ENCODE measurements around the gene FAM240A.

The FAM240A gene

GRCh38 chr3:46599590-46599989, 12.7 kb upstream of the FAM240A start:
- no peak for TF ChIP-seq JUND (IDR thresholded peaks at IDR 0.05; ENCODE audit: low read depth)
- in situ Hi-C loops (cut with HindIII; ENCODE audit: low pct_unique_long_range_greater_than_20kb, low sequenced_read_pairs): no loop called here
- DNase-seq (ENCODE audit: low read depth in 1 of 2, low spot score in 1 of 2): no peak

GRCh38 chr3:46603446-46604046, 8.8 kb upstream of the FAM240A start:
- in situ Hi-C loops (cut with HindIII; ENCODE audit: low pct_unique_long_range_greater_than_20kb, low sequenced_read_pairs): no loop called here
- DNase-seq (ENCODE audit: low read depth in 1 of 2, low spot score in 1 of 2): no peak
- no peak for TF ChIP-seq JUND (IDR thresholded peaks at IDR 0.05; ENCODE audit: low read depth)

GRCh38 chr3:46604127-46604526, 8.2 kb upstream of the FAM240A start:
- in situ Hi-C loops (cut with HindIII; ENCODE audit: low pct_unique_long_range_greater_than_20kb, low sequenced_read_pairs): no loop called here
- TF ChIP-seq JUND (IDR thresholded peaks at IDR 0.05; ENCODE audit: low read depth): no peak
- no peak for DNase-seq (ENCODE audit: low read depth in 1 of 2, low spot score in 1 of 2)

- TF ChIP-seq JUND (IDR thresholded peaks at IDR 0.05; ENCODE audit: low read depth): no peak
- peak in 1 of 2 experiments; percentile 18 for DNase-seq (ENCODE audit: low read depth in 1 of 2, low spot score in 1 of 2)
- in situ Hi-C loops (cut with HindIII; ENCODE audit: low pct_unique_long_range_greater_than_20kb, low sequenced_read_pairs): no loop called here
These were observed 4.7 kb upstream of the FAM240A start for GRCh38 chr3:46607603-46608028.

- no peak for DNase-seq (ENCODE audit: low read depth in 1 of 2, low spot score in 1 of 2)
- no peak for TF ChIP-seq JUND (IDR thresholded peaks at IDR 0.05; ENCODE audit: low read depth)
- in situ Hi-C loops (cut with HindIII; ENCODE audit: low pct_unique_long_range_greater_than_20kb, low sequenced_read_pairs): no loop called here
These were observed 3.1 kb upstream of the FAM240A start for GRCh38 chr3:46609212-46609721.

GRCh38 chr3:46609944-46610722, 2.2 kb upstream of the FAM240A start:
- in situ Hi-C loops (cut with HindIII; ENCODE audit: low pct_unique_long_range_greater_than_20kb, low sequenced_read_pairs): no loop called here
- TF ChIP-seq JUND (IDR thresholded peaks at IDR 0.05; ENCODE audit: low read depth): no peak

GRCh38 chr3:46613313-46614005, 1.1 kb downstream of the FAM240A start:
- no peak for TF ChIP-seq JUND (IDR thresholded peaks at IDR 0.05; ENCODE audit: low read depth)
- in situ Hi-C loops (cut with HindIII; ENCODE audit: low pct_unique_long_range_greater_than_20kb, low sequenced_read_pairs): no loop called here

More at GRCh38 chr3:46609944-46610722, 2.2 kb upstream of the FAM240A start:
- no peak for DNase-seq (ENCODE audit: low read depth in 1 of 2, low spot score in 1 of 2)

GRCh38 chr3:46614431-46614830, 2.1 kb downstream of the FAM240A start:
- no peak for DNase-seq (ENCODE audit: low read depth in 1 of 2, low spot score in 1 of 2)

More at GRCh38 chr3:46613313-46614005, 1.1 kb downstream of the FAM240A start:
- DNase-seq (ENCODE audit: low read depth in 1 of 2, low spot score in 1 of 2): no peak

GRCh38 chr3:46615050-46615775, 2.9 kb downstream of the FAM240A start:
- TF ChIP-seq JUND (IDR thresholded peaks at IDR 0.05; ENCODE audit: low read depth): no peak
- DNase-seq (ENCODE audit: low read depth in 1 of 2, low spot score in 1 of 2): no peak
- in situ Hi-C loops (cut with HindIII; ENCODE audit: low pct_unique_long_range_greater_than_20kb, low sequenced_read_pairs): no loop called here

More at GRCh38 chr3:46614431-46614830, 2.1 kb downstream of the FAM240A start:
- in situ Hi-C loops (cut with HindIII; ENCODE audit: low pct_unique_long_range_greater_than_20kb, low sequenced_read_pairs): no loop called here
- no peak for TF ChIP-seq JUND (IDR thresholded peaks at IDR 0.05; ENCODE audit: low read depth)

- no peak for TF ChIP-seq JUND (IDR thresholded peaks at IDR 0.05; ENCODE audit: low read depth)
- in situ Hi-C loops (cut with HindIII; ENCODE audit: low pct_unique_long_range_greater_than_20kb, low sequenced_read_pairs): no loop called here
- no peak for DNase-seq (ENCODE audit: low read depth in 1 of 2, low spot score in 1 of 2)
These were observed 3.7 kb downstream of the FAM240A start for GRCh38 chr3:46615976-46616375.

GRCh38 chr3:46617941-46618340, 5.6 kb downstream of the FAM240A start:
- no peak for DNase-seq (ENCODE audit: low read depth in 1 of 2, low spot score in 1 of 2)
- in situ Hi-C loops (cut with HindIII; ENCODE audit: low pct_unique_long_range_greater_than_20kb, low sequenced_read_pairs): no loop called here
- TF ChIP-seq JUND (IDR thresholded peaks at IDR 0.05; ENCODE audit: low read depth): no peak
